ENCODE data around the gene CRIP3. TPM values are rescaled to one million over a fixed set of nuclear protein-coding genes. Genes with fewer than 3 reads are reported as not detected.
A peak's percentile ranks its signal among the peaks of the same experiment; 100 is the strongest.

Gene CRIP3
- total and polyA plus RNA-seq, 2 of the 13 experiments (the other 11 are each of a cell fraction or from before 2014, with no cell fraction given) = 6.3 to 9.3 TPM

DNA sequence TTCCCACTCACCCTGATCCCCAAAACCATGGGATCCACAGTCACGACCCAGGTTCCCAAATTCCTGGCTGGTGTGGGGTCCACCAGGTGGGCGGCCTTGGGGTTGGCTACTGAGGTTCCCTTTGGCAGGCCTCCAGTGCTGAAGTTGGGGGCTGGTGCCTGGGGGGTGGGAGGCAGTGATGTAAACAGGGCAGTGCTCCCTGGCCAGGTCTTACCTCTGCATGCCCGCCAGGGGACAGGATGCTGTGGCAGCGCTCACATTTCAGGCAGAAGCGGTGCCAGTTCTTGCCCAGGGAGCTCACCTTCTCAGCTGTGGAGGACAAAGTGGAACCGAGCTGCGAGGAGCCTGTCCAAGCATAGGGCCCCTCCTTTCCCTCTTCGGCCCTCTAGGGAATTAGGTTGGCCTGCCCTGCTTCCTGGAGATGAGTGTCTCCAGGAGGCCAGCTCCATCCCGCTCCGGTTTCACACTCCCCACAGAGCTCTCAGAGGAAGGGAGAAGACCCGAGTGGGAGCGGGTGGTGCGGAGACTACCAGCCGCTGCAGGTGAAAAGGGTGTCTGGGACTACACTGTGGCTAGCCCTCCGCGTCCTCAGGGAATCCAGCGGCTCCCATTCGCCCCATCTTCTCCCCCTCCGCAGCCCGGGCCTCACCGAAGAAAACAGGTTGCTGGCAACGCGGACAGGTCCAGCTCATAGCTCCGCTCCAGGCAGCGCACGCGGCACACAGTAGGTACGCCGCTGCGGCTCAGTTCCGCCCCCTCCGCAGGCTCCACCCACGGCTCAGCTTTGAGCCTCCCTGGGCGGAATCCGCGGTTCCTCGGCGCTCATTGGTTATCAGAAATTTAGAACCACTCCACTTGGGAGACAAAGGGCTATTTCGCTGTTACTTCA, at the start of gene CRIP3 (continued):
- TF ChIP-seq, protein P1, sequence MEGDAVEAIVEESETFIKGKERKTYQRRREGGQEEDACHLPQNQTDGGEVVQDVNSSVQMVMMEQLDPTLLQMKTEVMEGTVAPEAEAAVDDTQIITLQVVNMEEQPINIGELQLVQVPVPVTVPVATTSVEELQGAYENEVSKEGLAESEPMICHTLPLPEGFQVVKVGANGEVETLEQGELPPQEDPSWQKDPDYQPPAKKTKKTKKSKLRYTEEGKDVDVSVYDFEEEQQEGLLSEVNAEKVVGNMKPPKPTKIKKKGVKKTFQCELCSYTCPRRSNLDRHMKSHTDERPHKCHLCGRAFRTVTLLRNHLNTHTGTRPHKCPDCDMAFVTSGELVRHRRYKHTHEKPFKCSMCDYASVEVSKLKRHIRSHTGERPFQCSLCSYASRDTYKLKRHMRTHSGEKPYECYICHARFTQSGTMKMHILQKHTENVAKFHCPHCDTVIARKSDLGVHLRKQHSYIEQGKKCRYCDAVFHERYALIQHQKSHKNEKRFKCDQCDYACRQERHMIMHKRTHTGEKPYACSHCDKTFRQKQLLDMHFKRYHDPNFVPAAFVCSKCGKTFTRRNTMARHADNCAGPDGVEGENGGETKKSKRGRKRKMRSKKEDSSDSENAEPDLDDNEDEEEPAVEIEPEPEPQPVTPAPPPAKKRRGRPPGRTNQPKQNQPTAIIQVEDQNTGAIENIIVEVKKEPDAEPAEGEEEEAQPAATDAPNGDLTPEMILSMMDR (CRISPR knock-in tag; IDR thresholded peaks at IDR 0.05) = 0 out of 2 replicates have a peak, but pooled peaks have one; percentile 1
- TF ChIP-seq MYC (CRISPR knock-in tag; IDR thresholded peaks at IDR 0.05; ENCODE audit: borderline replicate concordance) (peak; percentile 56; the same call in 1 of the 2 replicates), ZNF530 (CRISPR knock-in tag; IDR thresholded peaks at IDR 0.05; ENCODE audit: low read depth) (no peak), SMAD1 (CRISPR knock-in tag; IDR thresholded peaks at IDR 0.05; ENCODE audit: borderline replicate concordance, low read depth) (no peak), POLR2G (IDR thresholded peaks at IDR 0.05; ENCODE audit: low read depth, low read length) (no peak), KLF13 (CRISPR knock-in tag; IDR thresholded peaks at IDR 0.05) (no peak), DPF2 (CRISPR knock-in tag; IDR thresholded peaks at IDR 0.05; ENCODE audit: borderline replicate concordance, low read depth) (0 out of 2 replicates have a peak, but pooled peaks have one; percentile 24), HNRNPLL (IDR thresholded peaks at IDR 0.05; ENCODE audit: low read depth, low read length, poor library complexity, severe bottlenecking) (peak; percentile 79), ZSCAN9 (CRISPR knock-in tag; IDR thresholded peaks at IDR 0.05; ENCODE audit: borderline replicate concordance) (0 out of 2 replicates have a peak, but pooled peaks have one; percentile 44), ZNF567 (CRISPR knock-in tag; IDR thresholded peaks at IDR 0.05; ENCODE audit: borderline replicate concordance) (no peak), ARNT2 (CRISPR knock-in tag; IDR thresholded peaks at IDR 0.05; ENCODE audit: low read depth) (peak; percentile 73; the same call in 1 of the 2 replicates), FOSL2 (CRISPR knock-in tag; IDR thresholded peaks at IDR 0.05) (no peak), HOXA3 (CRISPR knock-in tag; IDR thresholded peaks at IDR 0.05) (peak; percentile 28; the same call in 1 of the 2 replicates), CBX2 (IDR thresholded peaks at IDR 0.05; ENCODE audit: low read depth, low read length) (no peak), CBX2 (CRISPR knock-in tag; IDR thresholded peaks at IDR 0.05; ENCODE audit: low read depth) (no peak), MZF1 (CRISPR knock-in tag; IDR thresholded peaks at IDR 0.05; ENCODE audit: borderline replicate concordance) (no peak), CBFB (CRISPR knock-in tag; IDR thresholded peaks at IDR 0.05) (no peak), GATAD2A (CRISPR knock-in tag; IDR thresholded peaks at IDR 0.05) (peak; percentile 24; the same call in 1 of the 2 replicates), ZNF737 (CRISPR knock-in tag; IDR thresholded peaks at IDR 0.05; ENCODE audit: borderline replicate concordance) (no peak), NFYB (CRISPR knock-in tag; IDR thresholded peaks at IDR 0.05) (peak; percentile 43; the same call in 1 of the 2 replicates), ZNF501 (CRISPR knock-in tag; IDR thresholded peaks at IDR 0.05) (0 out of 2 replicates have a peak, but pooled peaks have one; percentile 54), XBP1 (CRISPR knock-in tag; IDR thresholded peaks at IDR 0.05) (no peak), SALL1 (CRISPR knock-in tag; IDR thresholded peaks at IDR 0.05) (peak; percentile 55), PCBP1 (IDR thresholded peaks at IDR 0.05; ENCODE audit: borderline replicate concordance, low read depth, low read length) (0 out of 2 replicates have a peak, but pooled peaks have one; percentile 27), ZNF563 (CRISPR knock-in tag; IDR thresholded peaks at IDR 0.05) (no peak), ZNF451 (CRISPR knock-in tag; IDR thresholded peaks at IDR 0.05) (no peak), ZKSCAN5 (CRISPR knock-in tag; IDR thresholded peaks at IDR 0.05) (no peak; the same call in 1 of the 2 replicates), ZNF598 (CRISPR knock-in tag; IDR thresholded peaks at IDR 0.05; ENCODE audit: borderline replicate concordance) (peak; percentile 28; the same call in 1 of the 2 replicates), MXI1 (IDR thresholded peaks at IDR 0.05; ENCODE audit: borderline replicate concordance, low read depth, low read length) (no peak), SAP130 (CRISPR knock-in tag; IDR thresholded peaks at IDR 0.05; ENCODE audit: low read depth) (peak; percentile 53; the same call in 1 of the 2 replicates)
- TF ChIP-seq, protein P2, sequence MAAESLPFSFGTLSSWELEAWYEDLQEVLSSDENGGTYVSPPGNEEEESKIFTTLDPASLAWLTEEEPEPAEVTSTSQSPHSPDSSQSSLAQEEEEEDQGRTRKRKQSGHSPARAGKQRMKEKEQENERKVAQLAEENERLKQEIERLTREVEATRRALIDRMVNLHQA (CRISPR knock-in tag; IDR thresholded peaks at IDR 0.05) = no peak
